Type B pancreatic cell (in vitro differentiated cells): ENCODE data around the gene MYBPC3. TPM values are rescaled to one million over a fixed set of nuclear protein-coding genes. Genes with fewer than 3 reads are reported as not detected.

ENCODE experiments used
- DNase-seq: peaks from one replicate; pipeline ENCODE4 v3.0.0; 2021; ENCODE audit warnings: mixed read lengths; ENCODE audit not compliant: unreplicated experiment; ENCODE audit errors: extremely low spot score
- H3K27ac Mint-ChIP-seq: 2 replicates; pipeline ENCODE4 v1.8.0; 2021; ENCODE audit warnings: mild to moderate bottlenecking, mixed read lengths
- H3K27me3 Mint-ChIP-seq: 2 replicates; pipeline ENCODE4 v1.8.0; 2021; ENCODE audit warnings: mixed read lengths
- H3K36me3 Mint-ChIP-seq: 2 replicates; pipeline ENCODE4 v1.8.0; 2021; ENCODE audit warnings: mixed read lengths
- H3K4me1 Mint-ChIP-seq: one replicate; pipeline ENCODE4 v1.8.0; 2021; ENCODE audit warnings: mixed read lengths; ENCODE audit not compliant: unreplicated experiment
- H3K4me3 Mint-ChIP-seq: 2 replicates; pipeline ENCODE4 v1.8.0; 2021; ENCODE audit warnings: mild to moderate bottlenecking, mixed read lengths
- H3K9me3 Mint-ChIP-seq: 2 replicates; pipeline ENCODE4 v1.8.0; 2021; ENCODE audit warnings: mixed read lengths
- total RNA-seq: library from RNA; stranded (reverse); gene quantifications from 2 replicates; pipeline ENCODE4 v1.2.1, GENCODE V29; 2021; ENCODE audit warnings: low replicate concordance
- TF ChIP-seq, protein P1 (sequence below): fragments of 200-600 bp; sonication (generic); conservative IDR thresholded peaks from 2 replicates; pipeline ENCODE4 v1.5.0; 2021; ENCODE audit warnings: antibody characterized with exemption, mild to moderate bottlenecking

The MYBPC3 gene
- total RNA-seq, 1 donor from 2014 or later, result 1.8 TPM

DNA sequence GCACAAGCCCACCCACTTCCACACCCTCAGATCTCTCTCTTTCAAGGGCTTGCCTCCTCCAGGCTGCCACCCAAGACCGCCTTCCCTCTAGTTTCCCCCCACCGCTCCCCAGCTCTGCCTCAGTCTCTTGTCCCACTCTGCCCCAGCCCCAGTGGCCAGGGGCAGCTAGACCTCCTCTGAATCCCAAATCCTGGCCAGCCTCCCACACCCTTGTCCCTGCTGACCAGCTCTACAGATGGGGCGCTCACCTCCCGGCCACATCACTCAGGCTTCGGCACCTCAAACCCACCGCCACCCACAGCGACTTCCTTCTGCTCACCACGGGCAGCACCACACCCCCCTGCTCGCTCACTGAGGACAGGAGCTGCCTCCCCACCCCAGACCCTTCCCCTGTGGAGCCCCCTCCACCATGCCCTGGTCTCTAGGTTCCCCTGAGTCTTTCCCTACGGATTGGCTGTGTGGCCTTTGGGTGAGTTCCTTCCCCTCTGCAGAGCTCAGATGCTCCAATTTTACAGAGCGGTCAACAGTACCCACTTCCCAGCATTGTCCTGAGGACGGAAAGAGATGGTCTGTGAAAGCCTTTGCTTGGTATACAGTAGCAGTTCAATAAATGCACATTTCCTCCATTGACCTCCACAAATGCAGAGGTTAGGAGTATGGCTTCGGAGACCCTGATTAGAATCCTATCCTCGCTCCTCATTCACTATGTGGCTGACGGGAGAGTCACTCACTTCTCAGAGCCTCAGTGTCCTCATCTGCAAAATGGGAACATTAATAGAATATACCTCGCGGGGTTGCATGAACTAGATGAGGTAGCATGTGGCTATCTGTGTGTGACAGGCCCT, 37.3 kb upstream of the MYBPC3 start:
- Mint-ChIP-seq H3K4me3 (no peak overlapping the region), H3K27me3 (no peaks in the 10 kb centered on the region), H3K9me3 (no peaks in the 10 kb centered on the region), H3K4me1 (no peaks in the 10 kb centered on the region), H3K36me3 (no peaks in the 10 kb centered on the region), H3K27ac (peak overlapping the region; percentile 23)
- DNase-seq, result no peak
- TF ChIP-seq, protein P1, sequence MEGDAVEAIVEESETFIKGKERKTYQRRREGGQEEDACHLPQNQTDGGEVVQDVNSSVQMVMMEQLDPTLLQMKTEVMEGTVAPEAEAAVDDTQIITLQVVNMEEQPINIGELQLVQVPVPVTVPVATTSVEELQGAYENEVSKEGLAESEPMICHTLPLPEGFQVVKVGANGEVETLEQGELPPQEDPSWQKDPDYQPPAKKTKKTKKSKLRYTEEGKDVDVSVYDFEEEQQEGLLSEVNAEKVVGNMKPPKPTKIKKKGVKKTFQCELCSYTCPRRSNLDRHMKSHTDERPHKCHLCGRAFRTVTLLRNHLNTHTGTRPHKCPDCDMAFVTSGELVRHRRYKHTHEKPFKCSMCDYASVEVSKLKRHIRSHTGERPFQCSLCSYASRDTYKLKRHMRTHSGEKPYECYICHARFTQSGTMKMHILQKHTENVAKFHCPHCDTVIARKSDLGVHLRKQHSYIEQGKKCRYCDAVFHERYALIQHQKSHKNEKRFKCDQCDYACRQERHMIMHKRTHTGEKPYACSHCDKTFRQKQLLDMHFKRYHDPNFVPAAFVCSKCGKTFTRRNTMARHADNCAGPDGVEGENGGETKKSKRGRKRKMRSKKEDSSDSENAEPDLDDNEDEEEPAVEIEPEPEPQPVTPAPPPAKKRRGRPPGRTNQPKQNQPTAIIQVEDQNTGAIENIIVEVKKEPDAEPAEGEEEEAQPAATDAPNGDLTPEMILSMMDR, result no peak

DNA sequence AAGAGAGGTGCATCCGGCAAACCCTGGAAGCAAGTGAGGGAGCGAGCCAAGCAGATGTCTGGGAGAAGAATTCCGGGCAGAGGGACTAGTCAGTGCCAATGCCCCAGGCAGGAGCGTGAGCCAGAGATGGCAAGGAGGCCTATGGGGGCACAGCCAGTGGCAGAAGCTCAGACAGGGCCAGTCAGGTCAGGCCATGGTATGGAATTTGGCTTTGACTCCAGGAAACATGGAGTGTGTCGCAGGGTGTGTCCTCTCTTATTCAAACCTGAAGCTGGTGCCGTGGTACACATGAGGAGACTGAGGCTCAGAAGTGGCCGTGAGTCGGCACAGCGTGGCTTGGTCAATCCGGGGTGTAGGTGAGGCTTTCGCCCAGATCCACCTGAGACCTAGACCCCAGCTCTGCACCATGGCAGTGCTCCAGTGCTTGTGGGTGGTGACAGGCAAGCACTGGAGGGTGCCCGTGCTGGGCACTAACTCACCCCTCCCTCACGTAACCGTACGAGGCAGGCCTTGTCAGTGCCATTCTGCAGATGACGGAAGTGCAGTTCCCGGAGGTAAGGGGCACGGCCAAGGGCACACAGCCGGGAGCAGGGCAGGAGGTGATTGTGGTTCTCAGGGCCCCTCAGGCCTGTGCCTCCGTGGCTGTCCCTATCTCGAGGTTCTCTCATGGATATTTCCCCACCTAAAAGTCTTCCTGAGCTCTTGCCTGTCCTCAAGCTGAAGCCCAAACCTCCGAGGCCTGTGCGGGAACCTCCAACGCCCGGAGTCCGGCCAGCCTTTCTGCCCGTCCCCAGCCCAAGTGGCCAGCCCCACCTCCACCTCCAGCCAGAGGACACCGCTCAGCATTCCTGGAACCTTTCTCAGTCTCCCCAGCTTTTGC, 36.4 kb upstream of the MYBPC3 start:
- H3K9me3 Mint-ChIP-seq, result no peaks in the 10 kb centered on the region
- TF ChIP-seq, protein P1, result no peak
- DNase-seq, result no peak
- no peaks in the 10 kb centered on the region for H3K36me3 Mint-ChIP-seq
- no peak overlapping the region for H3K27ac Mint-ChIP-seq
- H3K27me3 Mint-ChIP-seq, result no peaks in the 10 kb centered on the region
- H3K4me3 Mint-ChIP-seq, result no peak overlapping the region
- H3K4me1 Mint-ChIP-seq, result no peaks in the 10 kb centered on the region

DNA sequence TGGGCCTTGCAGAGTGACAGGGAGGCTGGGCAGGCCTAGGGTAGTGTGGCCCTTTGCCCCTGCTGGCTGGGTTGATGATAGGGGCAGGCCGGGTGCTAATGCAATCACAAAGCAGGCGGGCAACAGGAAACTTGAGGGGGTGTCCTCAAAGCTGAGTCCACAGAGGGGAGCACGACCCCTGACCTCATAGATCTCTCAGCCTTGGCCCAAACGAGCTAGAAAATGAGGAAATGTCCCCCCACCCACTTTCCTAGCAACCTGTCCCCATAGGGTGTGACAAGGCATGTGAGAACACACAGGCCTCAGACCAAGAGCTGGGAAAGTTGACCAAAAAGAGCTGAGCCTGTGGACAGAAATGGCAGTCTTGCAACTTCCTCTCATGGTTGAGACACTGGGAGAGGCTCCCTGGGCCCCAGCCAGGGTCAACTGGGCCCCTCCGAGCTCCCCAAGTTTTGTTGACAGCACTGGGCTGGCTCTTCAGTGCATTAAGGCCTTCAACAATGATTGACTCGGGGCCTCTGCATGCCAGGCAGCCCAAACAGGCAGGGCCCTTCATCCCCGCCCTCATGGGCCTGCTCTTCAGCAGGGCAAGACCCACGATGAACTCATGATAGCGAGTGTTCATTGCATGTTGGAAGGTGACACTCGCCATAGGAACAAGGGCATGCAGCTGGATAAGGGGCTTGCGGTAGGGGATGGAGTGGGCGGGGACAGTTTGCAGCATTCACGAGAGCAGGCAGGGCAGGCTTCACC, 35.6 kb upstream of the MYBPC3 start:
- H3K4me1 Mint-ChIP-seq, result no peaks in the 10 kb centered on the region
- DNase-seq, result no peak
- no peak overlapping the region for H3K4me3 Mint-ChIP-seq
- no peak overlapping the region for H3K27ac Mint-ChIP-seq
- no peaks in the 10 kb centered on the region for H3K9me3 Mint-ChIP-seq
- H3K36me3 Mint-ChIP-seq, result no peaks in the 10 kb centered on the region
- no peaks in the 10 kb centered on the region for H3K27me3 Mint-ChIP-seq
- TF ChIP-seq, protein P1, result no peak

DNA sequence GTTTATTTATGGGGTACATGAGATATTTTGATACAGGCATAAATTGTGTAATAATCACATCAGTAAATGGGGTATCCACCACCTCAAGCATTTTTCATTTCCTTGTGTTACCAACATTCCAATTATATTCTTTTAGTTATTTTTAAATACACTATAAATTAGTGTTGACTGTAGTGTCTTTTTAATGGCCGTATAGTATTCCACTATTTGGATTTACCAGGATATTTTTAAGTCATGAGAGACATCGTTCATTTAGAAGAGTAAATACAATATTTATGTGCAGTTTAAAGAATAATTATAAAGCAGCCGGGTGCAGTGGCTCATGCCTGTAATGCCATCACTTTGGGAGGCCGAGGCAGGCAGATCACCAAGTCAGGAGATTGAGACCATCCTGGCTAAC, 32.0 kb upstream of the MYBPC3 start:
- Mint-ChIP-seq H3K4me1 (no peaks in the 10 kb centered on the region), H3K4me3 (no peak overlapping the region), H3K27ac (no peak overlapping the region), H3K9me3 (no peaks in the 10 kb centered on the region), H3K27me3 (no peaks in the 10 kb centered on the region), H3K36me3 (no peaks in the 10 kb centered on the region)
- DNase-seq, result no peak
- TF ChIP-seq, protein P1, result no peak

DNA sequence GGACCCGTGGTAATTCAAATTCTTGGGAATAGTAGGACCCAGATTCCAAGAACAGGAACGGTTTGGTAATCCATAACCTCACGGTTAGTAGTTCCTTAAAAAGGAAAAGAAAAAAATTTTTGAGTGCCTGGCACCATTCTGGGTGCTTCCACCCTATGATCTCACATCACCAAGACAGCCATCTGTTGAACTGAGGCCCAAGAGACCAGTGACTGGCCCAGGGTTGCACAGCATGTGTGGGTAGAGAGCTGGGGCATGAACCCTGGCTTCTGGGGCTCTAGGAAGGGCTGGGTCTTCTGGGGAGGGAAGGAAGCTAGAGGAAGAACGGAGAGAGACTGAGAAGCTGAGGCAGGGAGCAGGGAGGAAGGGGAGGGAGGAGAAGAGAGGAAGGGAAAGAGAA, 30.6 kb upstream of the MYBPC3 start:
- Mint-ChIP-seq H3K36me3 (no peaks in the 10 kb centered on the region), H3K4me1 (no peaks in the 10 kb centered on the region), H3K27ac (no peak overlapping the region), H3K4me3 (no peak overlapping the region), H3K9me3 (no peaks in the 10 kb centered on the region), H3K27me3 (no peaks in the 10 kb centered on the region)
- DNase-seq, result no peak
- TF ChIP-seq, protein P1, result no peak
